Measurements from ENCODE around the gene PCDH15.

PCDH15 gene

GRCh38 chr10:54469587-54470323 is 331.3 kb downstream of the PCDH15 start:
- Histone ChIP-seq H3K9ac (ENCODE audit: low read depth, low read length) (no peak overlapping the region), H3K36me3 (ENCODE audit: insufficient read depth, low read length) (no peaks in the 10 kb centered on the region), H3K4me3 (ENCODE audit: low read depth in 1 of 2, low read length in 2 of 2) (0 out of 4 replicates have a peak overlapping the region, but pooled peaks of 1 of the 2 experiments have one; percentile 20), H3K27me3 (ENCODE audit: insufficient read depth, low read length, poor library complexity) (no peaks in the 10 kb centered on the region), H3K4me1 (ENCODE audit: insufficient read depth, low read length) (no peaks in the 10 kb centered on the region), H3K27ac (ENCODE audit: low read length) (no peak overlapping the region), H4K20me1 (ENCODE audit: insufficient read depth, low read length) (no peaks in the 10 kb centered on the region), H3K9me3 (ENCODE audit: insufficient read depth, low read length, severe bottlenecking) (peaks cover 2% of the 10 kb centered on the region), H3K79me2 (ENCODE audit: insufficient read depth, low read length) (no peaks in the 10 kb centered on the region), H2AFZ (ENCODE audit: low read depth, low read length) (no peak overlapping the region), H3K4me2 (ENCODE audit: insufficient read depth, low read length) (no peak overlapping the region)
- DNase-seq = no peak
- TF ChIP-seq CTCF (IDR thresholded peaks at IDR 0.05; ENCODE audit: borderline replicate concordance, extremely low read depth, low read length, poor library complexity, severe bottlenecking) (no peak), EZH2 (IDR thresholded peaks at IDR 0.05; ENCODE audit: borderline replicate concordance, low read depth, low read length, severe bottlenecking) (no peak)
- ATAC-seq (ENCODE audit: insufficient read depth, low read depth) = no peak

GRCh38 chr10:54454271-54454670 is 346.8 kb downstream of the PCDH15 start:
- Histone ChIP-seq H3K9me3 (ENCODE audit: insufficient read depth, low read length, severe bottlenecking) (no peaks in the 10 kb centered on the region), H3K9ac (ENCODE audit: low read depth, low read length) (no peak overlapping the region), H3K4me1 (ENCODE audit: insufficient read depth, low read length) (no peaks in the 10 kb centered on the region), H3K36me3 (ENCODE audit: insufficient read depth, low read length) (no peaks in the 10 kb centered on the region), H3K27ac (ENCODE audit: low read length) (no peak overlapping the region), H3K4me2 (ENCODE audit: insufficient read depth, low read length) (no peak overlapping the region), H3K79me2 (ENCODE audit: insufficient read depth, low read length) (no peaks in the 10 kb centered on the region), H3K4me3 (ENCODE audit: low read depth in 1 of 2, low read length in 2 of 2) (no peak overlapping the region), H4K20me1 (ENCODE audit: insufficient read depth, low read length) (no peaks in the 10 kb centered on the region), H3K27me3 (ENCODE audit: insufficient read depth, low read length, poor library complexity) (no peaks in the 10 kb centered on the region), H2AFZ (ENCODE audit: low read depth, low read length) (no peak overlapping the region)
- TF ChIP-seq EZH2 (IDR thresholded peaks at IDR 0.05; ENCODE audit: borderline replicate concordance, low read depth, low read length, severe bottlenecking) (no peak), CTCF (IDR thresholded peaks at IDR 0.05; ENCODE audit: borderline replicate concordance, extremely low read depth, low read length, poor library complexity, severe bottlenecking) (no peak)
- DNase-seq (no peak), ATAC-seq (ENCODE audit: insufficient read depth, low read depth) (no peak)

- no peak for ATAC-seq (ENCODE audit: insufficient read depth, low read depth)
- TF ChIP-seq CTCF (IDR thresholded peaks at IDR 0.05; ENCODE audit: borderline replicate concordance, extremely low read depth, low read length, poor library complexity, severe bottlenecking) (no peak), EZH2 (IDR thresholded peaks at IDR 0.05; ENCODE audit: borderline replicate concordance, low read depth, low read length, severe bottlenecking) (no peak)
- Histone ChIP-seq H4K20me1 (ENCODE audit: insufficient read depth, low read length) (no peaks in the 10 kb centered on the region), H3K9me3 (ENCODE audit: insufficient read depth, low read length, severe bottlenecking) (no peaks in the 10 kb centered on the region), H3K4me2 (ENCODE audit: insufficient read depth, low read length) (no peak overlapping the region), H3K4me3 (ENCODE audit: low read depth in 1 of 2, low read length in 2 of 2) (no peak overlapping the region), H3K4me1 (ENCODE audit: insufficient read depth, low read length) (no peaks in the 10 kb centered on the region), H3K79me2 (ENCODE audit: insufficient read depth, low read length) (no peaks in the 10 kb centered on the region), H2AFZ (ENCODE audit: low read depth, low read length) (no peak overlapping the region), H3K27ac (ENCODE audit: low read length) (no peak overlapping the region), H3K36me3 (ENCODE audit: insufficient read depth, low read length) (no peaks in the 10 kb centered on the region), H3K9ac (ENCODE audit: low read depth, low read length) (no peak overlapping the region), H3K27me3 (ENCODE audit: insufficient read depth, low read length, poor library complexity) (no peaks in the 10 kb centered on the region)
- no peak for DNase-seq
Measured at GRCh38 chr10:54449056-54449455, 352.0 kb downstream of the PCDH15 start.

Measured in DND-41 (cell line).